Measurements from ENCODE around the gene CDK2AP2. TPM values are rescaled to one million over a fixed set of nuclear protein-coding genes. Genes with fewer than 3 reads are reported as not detected.
A peak's percentile ranks its signal among the peaks of the same experiment; 100 is the strongest.

CDK2AP2 gene
- total and polyA plus RNA-seq, 9 of the 15 experiments (the other 6 are each of a cell fraction or from before 2014, with no cell fraction given), result 4.4 to 47.4 (median 21.7) TPM

- TF ChIP-seq BDP1 (IDR thresholded peaks at IDR 0.05; ENCODE audit: insufficient read depth, insufficient read length) (no peak), FIP1L1 (IDR thresholded peaks at IDR 0.05; ENCODE audit: low read depth, low read length, poor library complexity, severe bottlenecking) (no peak), ATF7 (IDR thresholded peaks at IDR 0.05) (peak; percentile 32; the same call in 1 of the 2 replicates)
These were observed 2.2 kb downstream of the CDK2AP2 start (continued) for GRCh38 chr11:67505605-67506396.

DNA sequence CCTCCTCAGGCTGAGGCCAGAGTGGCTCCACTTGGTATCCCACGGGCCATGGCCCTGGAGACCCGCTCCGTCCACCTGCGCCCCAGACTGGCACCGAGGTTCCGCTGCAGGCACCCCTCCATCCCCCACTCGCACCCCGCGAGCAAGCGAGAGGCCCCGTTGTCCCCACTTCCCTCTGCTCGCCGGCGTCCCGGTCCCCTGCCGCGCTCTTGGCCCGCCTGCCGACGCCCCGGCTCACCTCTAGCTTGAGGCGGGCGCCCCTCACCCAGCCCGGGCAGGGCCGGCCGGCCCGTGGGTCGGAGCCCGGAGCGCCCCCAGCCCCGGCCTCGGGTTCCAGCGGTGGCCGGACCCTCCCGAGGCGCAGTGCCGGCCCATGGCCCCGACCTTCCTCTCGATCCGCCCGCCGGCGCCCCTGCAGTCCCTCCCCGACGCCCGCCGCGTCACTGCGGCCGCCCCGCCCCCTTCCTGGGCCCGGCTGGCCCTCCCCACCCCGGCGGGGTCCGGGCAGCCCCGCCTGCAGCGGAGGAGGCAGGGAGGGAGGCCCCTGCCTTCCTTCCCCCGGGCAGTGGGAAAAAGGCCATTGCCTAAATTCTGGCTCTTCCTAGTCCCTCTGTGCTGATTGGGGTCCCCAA is 2.9 kb downstream of the CDK2AP2 start, which contains the start of gene PITPNM1:
TSS of gene PITPNM1 (minus strand) at position 414 of the 632 bp plus-strand sequence. CDS start 1,183 bp downstream, outside the sequence.
- Histone ChIP-seq H3K27me3 (ENCODE audit: control insufficient read depth in 2 of 2, insufficient read depth in 2 of 2, low read length in 2 of 2) (no peaks in the 10 kb centered on the region), H3K4me1 (replicated peaks in 1 of 2; ENCODE audit: control insufficient read depth in 2 of 2, insufficient read depth in 2 of 2, low read length in 2 of 2) (peaks cover 28 to 73% of the 10 kb centered on the region in 2 experiments), H3K4me2 (ENCODE audit: insufficient read depth, low read length) (peak within 1 kb of the TSS; percentile 90), H3K9me1 (ENCODE audit: control insufficient read depth, insufficient read depth, low read length) (peaks cover 6% of the 10 kb centered on the region), H3K27ac (ENCODE audit: extremely low read depth, low read depth, low read length) (peak within 1 kb of the TSS; percentile 72), H3K36me3 (ENCODE audit: control insufficient read depth, insufficient read depth, low read length) (peaks cover 41% of the 10 kb centered on the region; the same call in 2 of the 3 replicates), H4K20me1 (replicated peaks; ENCODE audit: control insufficient read depth, insufficient read depth, low read length) (no peaks in the 10 kb centered on the region), H3K4me3 (peak within 1 kb of the TSS; percentile 73), H3K79me2 (ENCODE audit: control insufficient read depth, insufficient read depth, low read length) (peaks cover 33% of the 10 kb centered on the region), H2AFZ (ENCODE audit: low read depth, low read length) (peak within 1 kb of the TSS; percentile 71), H3K9me3 (replicated peaks; ENCODE audit: control insufficient read depth, insufficient read depth, low read depth, low read length) (no peaks in the 10 kb centered on the region), H3K9ac (ENCODE audit: insufficient read depth in 1 of 2, low read depth in 2 of 2, low read length in 2 of 2) (peak within 1 kb of the TSS; percentile 82 to 87)
- peak; percentile 71 for ATAC-seq
- ChIA-PET CTCF (ENCODE audit: low intra/inter-chr PET ratio) (interaction anchor here (0.9 to 2.5 kb wide), 2 partner anchors 103 to 148 kb away, joined by 3 to 13 read pairs; partner anchors contain the start of gene PPP1CA), POLR2A (interaction anchor here (0.6 kb wide), 1 partner anchor 121 kb away, joined by 3 read pairs; no protein-coding TSS in a partner anchor)
- in situ Hi-C loops (cut with MboI), result no loop called here
- WGBS (ENCODE audit: insufficient coverage, low coverage, missing lambda C conversion rate), result 0% methylated on average over 17 of the region's 58 CpGs
- FAIRE-seq, result peak; percentile 60
- intact Hi-C loops (cut with micrococcal nuclease), result loop anchor here (1.0 to 5.0 kb wide), 5 partner anchors 23 to 148 kb away; partner anchors contain the start of genes GSTP1 and RPS6KB2
- no TSS peak for BruUV-seq (replicated peaks)
- peak; percentile 82 to 87 (median 84) for DNase-seq (ENCODE audit: extremely low read depth in 1 of 4, low spot score in 3 of 4)
- peak; percentile 74 for TF ChIP-seq SIN3B (IDR thresholded peaks at IDR 0.05; ENCODE audit: low read depth)
- 0 out of 2 replicates have a peak, but pooled peaks have one; percentile 46 for TF ChIP-seq HMGXB4 (CRISPR knock-in tag; IDR thresholded peaks at IDR 0.05)
- no peak for TF ChIP-seq RFX7 (CRISPR knock-in tag; IDR thresholded peaks at IDR 0.05)
- TF ChIP-seq L3MBTL2 (IDR thresholded peaks at IDR 0.05), result peak; percentile 63
- TF ChIP-seq CREB1 (IDR thresholded peaks at IDR 0.05), result peak; percentile 61; the same call in 1 of the 2 replicates
- TF ChIP-seq CREB1 (CRISPR knock-in tag; IDR thresholded peaks at IDR 0.05), result peak; percentile 57; the same call in 1 of the 2 replicates
- 0 out of 2 replicates have a peak, but pooled peaks have one; percentile 27 for TF ChIP-seq GABPB1 (CRISPR knock-in tag; IDR thresholded peaks at IDR 0.05)
- no peak for TF ChIP-seq ZNF140 (CRISPR knock-in tag; IDR thresholded peaks at IDR 0.05)
- TF ChIP-seq GABPA (tag; conservative IDR thresholded peaks at IDR 0.05; ENCODE audit: low read depth), result peak; percentile 49
- 0 out of 2 replicates have a peak, but pooled peaks have one; percentile 17 for TF ChIP-seq ZNF583 (CRISPR knock-in tag; IDR thresholded peaks at IDR 0.05)
- peak; percentile 82 for TF ChIP-seq CREM (IDR thresholded peaks at IDR 0.05; ENCODE audit: low read depth)
- TF ChIP-seq TBP (optimal IDR thresholded peaks at IDR 0.05; ENCODE audit: low read depth, low read length), result peak; percentile 41
- peak; percentile 50; the same call in 1 of the 2 replicates for TF ChIP-seq RB1 (IDR thresholded peaks at IDR 0.05; ENCODE audit: low read depth)
- TF ChIP-seq POLR2G (IDR thresholded peaks at IDR 0.05; ENCODE audit: low read depth, low read length), result peak; percentile 68
- TF ChIP-seq GTF2A2 (tag; IDR thresholded peaks at IDR 0.05), result no peak
